Measurements from ENCODE around the gene DIP2C.
"Not testable (repeated sequence)": the region's sequence is repeated elsewhere in the genome, so short reads cannot be mapped to it uniquely, and the experiment has no call there.

DIP2C gene

DNA sequence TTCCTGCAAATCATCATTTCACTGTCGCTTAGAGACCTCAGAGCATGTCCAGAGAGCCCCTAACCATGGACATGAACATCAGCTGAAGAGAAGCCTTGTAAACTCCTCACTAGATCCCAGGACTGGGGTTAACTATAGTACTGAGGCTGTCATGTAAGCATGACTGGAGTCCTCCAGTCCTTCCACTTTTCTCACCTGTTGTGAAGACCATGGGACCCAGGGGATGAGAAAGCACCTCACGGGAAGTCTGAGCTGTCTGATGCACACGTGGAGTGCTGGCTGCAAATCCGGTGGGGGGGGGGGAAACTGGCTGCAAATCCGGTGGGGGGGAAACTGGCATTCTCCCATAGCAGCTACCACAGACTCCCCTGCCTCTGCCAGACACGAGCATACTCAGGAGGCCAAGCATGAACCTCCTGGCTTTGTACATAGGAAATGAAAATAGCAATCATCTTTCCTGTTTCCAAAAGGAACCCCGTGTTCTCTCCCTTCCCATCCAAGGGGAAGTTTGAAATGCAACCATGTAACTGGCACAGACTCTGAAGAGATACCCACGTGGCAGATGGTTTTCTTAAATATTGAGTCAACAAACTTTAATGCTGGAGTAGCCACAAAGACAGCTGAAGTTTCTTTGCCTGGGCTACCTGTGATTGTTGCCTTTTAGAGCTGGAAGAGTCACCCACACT, 292.8 kb downstream of the DIP2C start:
- no peak for DNase-seq

GRCh38 chr10:396107-396506, 293.4 kb downstream of the DIP2C start:
- no peak for DNase-seq

GRCh38 chr10:395665-396064, 293.8 kb downstream of the DIP2C start:
- DNase-seq: no peak

GRCh38 chr10:394439-395101, 294.9 kb downstream of the DIP2C start:
- not testable (repeated sequence) for DNase-seq

DNA sequence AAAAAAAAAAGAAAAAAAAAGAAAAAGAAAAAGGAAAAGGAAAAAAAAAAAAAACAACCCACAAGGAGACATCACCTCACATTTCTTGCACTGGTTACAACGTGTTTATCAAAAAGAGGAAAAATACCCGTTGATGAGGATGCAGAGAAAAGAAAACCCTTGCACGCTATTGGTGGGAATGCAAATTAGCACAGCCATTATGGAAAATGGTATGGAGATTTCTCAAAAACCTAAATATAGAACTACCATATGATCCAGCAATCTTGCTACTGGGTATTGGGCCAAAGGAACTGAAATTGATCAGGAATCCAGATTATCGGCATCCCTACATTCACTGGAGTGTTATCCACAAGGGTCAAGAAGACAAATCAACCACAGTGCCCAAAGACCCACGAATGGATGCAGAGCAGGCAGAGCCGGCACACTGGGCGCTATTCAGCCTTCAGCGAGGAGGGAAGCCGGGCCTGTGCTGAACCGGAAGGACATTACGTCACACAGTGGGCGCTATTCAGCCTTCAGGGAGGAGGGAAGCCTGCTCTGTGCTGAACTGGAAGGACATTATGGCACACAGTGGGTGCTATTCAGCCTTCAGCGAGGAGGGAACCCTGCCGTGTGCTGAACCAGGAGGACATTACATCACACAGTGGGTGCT, 295.6 kb downstream of the DIP2C start:
- no peak for DNase-seq

GRCh38 chr10:393106-393745, 296.2 kb downstream of the DIP2C start:
- DNase-seq: no peak

GRCh38 chr10:392705-393037, 296.8 kb downstream of the DIP2C start:
- DNase-seq: no peak

- no peak for DNase-seq
Measured at GRCh38 chr10:391847-392704, 297.4 kb downstream of the DIP2C start.

DNA sequence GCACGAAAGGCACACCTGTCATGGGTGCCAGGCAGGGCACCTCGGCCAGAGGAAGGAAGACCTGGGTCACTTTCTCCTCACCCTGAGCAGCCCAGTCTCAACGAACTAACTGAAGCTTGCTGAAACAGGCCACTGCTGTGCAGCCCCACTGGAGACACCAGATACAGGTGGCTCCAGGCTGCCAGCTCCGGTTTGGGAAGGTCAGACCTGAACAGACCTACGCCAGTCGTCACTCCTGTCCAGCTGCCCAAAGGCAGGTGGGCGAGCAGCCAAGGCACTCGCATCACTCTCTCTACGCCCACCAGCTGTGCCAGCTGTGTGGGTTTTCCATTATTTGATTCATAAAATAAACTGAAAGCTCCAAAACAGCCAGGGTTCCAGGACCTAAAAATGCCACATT, 298.2 kb downstream of the DIP2C start:
- peak; percentile 54 for DNase-seq

- no peak for DNase-seq
Measured at GRCh38 chr10:390449-391100, 298.9 kb downstream of the DIP2C start.

DNA sequence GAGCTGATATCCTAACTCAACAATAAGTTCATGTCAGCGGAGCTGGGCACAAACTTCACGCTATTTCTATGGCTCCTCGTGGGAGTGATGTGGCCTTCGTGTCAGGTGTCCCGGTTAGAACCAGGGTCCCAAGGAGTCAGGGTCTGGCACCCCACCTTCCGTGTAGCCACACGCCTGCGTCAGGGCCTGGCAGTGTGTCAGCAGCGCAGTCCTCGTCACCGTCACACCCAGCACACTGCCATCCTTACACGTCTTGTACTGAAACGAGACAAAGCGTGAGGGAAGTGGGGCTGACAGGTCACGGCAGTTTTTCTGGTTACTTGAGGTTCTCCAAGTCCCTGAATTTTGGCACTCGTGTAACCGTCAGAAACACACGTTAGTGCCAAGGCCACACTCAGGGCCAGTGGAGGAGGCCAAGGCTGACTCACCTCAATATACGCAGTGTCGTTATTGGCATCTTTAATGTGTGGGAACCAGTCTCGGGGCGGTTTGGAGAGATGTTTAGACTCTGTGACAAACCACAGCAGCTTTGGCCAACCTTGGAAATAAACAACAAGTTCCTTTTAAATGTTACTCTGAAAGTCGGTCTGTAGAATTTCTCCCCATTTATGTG, 299.5 kb downstream of the DIP2C start:
- DNase-seq: no peak

DNA sequence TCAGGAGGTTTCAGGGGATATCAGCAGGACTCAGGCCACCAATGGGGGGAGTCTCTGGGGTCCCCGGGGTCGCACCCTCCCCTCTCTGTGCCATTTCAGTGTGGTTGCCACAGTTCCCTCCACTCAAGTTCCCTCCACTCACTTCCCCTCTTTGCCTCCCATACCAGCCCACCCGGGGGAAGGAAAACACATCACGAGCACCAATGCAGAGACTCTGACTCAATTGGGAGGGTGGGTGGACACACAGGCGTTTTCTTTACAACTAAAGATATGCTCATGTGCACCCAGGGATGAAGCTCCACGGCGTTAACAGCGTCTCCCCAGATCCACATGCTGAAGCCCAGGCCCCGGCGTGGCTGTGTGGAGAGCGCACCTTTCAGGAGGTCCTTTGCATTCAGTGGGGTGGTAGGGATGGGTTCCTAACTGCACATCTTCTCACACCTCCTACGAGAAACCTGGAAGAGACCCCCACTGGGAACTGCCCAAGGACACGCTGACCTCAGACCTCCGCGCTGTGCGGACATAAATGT, 300.1 kb downstream of the DIP2C start:
- no peak for DNase-seq

- DNase-seq: no peak
Measured at GRCh38 chr10:388661-389045, 300.8 kb downstream of the DIP2C start.

GRCh38 chr10:387909-388660, 301.4 kb downstream of the DIP2C start:
- DNase-seq: no peak

DNA sequence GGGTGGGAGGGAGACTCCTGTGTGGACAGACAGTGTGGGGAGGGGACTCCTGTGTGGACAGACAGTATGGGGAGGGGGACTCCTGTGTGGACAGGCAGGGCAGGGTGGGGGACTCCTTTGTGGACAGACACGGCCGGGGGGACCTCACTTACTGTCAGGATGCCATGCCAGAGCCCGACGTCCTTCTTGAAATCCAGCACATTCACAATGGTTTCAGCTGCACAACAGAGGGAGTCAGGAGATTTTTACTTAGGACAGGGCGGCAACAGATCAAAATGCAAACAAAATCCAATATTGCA, 301.9 kb downstream of the DIP2C start:
- no peak for DNase-seq

DNA sequence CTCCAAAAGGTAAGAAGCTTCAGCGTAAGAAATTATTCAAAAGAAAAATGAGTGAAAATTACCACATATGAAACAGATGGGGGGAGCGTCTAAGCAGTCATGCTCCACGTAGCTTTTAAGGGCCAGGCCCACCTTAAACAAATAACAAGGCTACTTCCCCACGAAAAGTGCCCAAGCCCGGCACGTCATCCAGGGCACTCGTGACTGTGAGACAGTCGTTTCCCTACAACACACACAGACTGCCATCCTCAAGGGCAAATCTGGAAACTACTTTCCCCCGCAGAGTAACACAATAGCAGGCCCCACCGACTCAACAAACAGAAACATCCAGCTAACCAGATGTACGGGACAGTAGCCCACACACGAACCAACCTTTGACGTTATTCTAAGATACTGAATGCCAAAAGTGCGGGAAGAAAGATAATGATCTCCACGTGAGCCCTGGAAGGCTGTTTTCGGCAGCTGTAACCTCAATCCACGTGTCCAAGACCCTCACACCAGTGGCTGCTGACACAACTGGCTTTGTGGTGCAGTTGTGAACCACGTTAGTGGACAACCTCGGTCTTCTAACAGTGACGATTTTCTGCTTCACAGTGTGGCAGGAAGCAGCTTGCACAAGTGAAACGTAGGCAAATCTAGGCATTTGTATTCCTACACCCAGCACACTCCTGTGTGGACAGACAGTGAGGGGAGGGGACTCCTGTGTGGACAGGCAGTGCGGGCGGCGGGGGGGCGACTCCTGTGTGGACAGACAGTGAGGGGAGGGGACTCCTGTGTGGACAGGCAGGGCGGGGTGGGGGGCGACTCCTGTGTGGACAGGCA, 302.5 kb downstream of the DIP2C start:
- DNase-seq: no peak

GRCh38 chr10:385571-386300, 303.7 kb downstream of the DIP2C start:
- DNase-seq: no peak

DNA sequence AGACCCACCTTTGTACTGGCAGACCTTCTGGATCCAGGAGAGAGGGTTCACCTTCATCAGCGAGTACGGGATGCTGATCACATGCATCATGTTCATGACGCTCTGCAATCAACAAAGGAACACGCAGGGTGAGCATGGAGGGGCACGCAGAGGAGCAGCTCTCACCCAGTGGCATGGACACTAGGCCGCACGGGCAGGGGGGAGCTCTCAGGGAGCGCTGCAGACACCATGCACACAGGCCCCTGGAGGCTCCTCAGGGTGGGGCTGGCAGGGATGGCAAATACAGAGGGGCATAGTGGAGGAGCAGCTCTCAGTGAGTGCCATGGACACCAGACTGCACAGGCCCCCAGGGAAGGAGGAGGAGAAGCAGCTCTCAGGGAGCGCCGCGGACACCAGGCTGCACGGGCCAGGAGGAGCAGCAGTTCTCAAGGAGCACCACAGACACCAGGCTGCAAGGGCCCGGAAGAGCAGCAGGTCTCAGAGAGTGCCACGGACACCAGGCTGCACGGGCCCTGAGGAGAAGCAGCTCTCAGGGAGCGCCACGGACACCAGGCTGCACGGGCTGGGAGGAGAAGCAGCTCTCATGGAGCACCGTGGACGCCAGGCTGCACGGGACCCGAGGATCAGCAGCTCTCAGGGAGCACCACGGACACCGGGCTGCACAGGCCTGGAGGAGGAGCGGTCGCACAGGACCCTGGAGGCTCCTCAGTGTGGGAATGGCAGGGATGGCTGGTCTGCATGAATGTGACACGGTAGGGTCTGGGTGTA, 304.7 kb downstream of the DIP2C start:
- DNase-seq: no peak

DNA sequence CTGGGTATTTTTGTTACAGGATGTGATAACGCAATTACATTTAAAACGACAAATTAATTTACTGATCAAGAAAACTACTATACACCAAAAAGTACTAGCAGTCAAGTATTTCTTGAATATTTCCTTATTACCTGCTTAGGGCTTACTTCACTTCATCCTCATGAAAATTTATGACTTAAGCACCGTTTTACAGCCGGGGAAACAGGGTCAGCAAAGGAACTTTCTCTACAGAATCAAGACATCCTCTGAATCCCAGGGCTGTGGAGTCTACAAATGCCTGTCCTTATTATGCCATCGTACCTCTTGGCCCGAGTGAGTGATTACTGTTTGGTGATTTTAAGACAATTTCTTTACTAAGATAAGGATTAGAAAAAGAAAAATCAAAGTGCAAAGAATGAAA, 305.9 kb downstream of the DIP2C start:
- DNase-seq: no peak

Data from NCI-H1105 (cell line).